GM19023 (cell line): ENCODE measurements around the gene C12orf57.

Experiments used
- ATAC-seq: cut with Tn5 transposase; IDR thresholded peaks from one replicate; pipeline ENCODE4 v1.9.1; 2021; ENCODE audit warnings: mild to moderate bottlenecking, moderate library complexity; ENCODE audit not compliant: unreplicated experiment

Gene C12orf57

DNA sequence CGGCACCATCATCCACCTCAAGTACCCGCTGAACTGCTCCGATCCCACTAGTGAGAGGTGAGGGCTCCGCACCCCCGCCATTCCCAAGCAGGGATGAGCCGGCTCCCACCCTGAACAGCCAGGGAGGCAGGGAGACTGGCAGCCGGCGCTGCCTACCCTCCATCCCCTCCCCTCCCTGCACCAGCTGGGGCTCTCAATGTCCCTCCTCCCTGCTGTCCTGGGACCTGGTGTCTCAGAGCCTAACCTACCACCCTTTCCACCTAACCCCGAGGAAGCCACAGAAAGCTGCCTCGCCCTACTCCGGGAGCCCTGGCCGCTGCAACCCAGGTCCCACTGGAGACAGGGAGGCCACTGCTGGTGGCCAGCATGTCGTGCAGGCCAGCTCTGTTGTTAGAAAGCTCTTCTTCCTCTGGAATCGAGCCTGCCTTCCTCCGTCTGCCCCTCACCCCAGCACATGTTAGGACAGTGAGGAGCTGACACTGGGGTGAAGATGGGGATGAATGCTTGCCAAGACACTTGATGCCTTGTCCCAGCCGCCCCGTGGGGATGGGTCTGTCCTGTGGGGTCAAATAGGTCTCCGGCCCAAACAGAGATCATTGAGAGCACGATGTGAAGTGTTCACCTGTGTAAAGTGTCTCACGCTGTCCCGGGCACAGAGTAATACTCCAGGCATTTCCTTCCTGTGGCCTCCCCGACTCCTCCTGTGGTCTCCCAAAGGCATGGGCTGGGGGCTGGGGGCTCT, 8.5 kb downstream of the C12orf57 start:
- no peak for ATAC-seq

DNA sequence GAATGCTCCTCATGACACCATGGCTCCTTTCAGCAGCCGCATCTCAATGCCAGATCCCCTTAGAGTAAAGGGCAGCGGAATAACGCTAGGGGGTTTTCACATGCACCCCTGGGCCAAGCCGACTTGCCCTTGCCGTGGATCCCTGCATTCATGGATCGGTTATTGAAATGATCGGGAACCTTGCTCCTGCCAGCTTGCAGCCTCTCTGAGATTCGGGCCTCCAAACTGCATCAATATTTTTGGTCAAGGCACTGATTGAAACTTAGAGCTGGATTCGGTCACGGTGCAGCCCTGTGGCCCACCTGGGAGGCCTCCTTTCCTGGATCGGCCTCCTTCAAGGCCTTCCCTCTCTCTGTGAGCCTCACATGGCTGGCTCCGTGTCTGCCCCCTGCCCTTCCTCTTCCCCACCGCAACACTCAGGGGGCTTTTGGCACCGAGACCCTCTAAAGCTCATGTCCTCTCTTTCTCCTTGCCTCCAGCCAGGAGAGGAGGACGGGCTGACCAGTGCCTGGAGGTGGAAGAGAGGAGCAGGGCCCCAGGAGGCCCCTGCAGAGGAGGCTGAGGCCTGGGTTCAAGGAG, 9.1 kb downstream of the C12orf57 start:
- ATAC-seq: no peak

- peak; percentile 49 for ATAC-seq
Measured at GRCh38 chr12:6953442-6954315, 9.9 kb downstream of the C12orf57 start.

DNA sequence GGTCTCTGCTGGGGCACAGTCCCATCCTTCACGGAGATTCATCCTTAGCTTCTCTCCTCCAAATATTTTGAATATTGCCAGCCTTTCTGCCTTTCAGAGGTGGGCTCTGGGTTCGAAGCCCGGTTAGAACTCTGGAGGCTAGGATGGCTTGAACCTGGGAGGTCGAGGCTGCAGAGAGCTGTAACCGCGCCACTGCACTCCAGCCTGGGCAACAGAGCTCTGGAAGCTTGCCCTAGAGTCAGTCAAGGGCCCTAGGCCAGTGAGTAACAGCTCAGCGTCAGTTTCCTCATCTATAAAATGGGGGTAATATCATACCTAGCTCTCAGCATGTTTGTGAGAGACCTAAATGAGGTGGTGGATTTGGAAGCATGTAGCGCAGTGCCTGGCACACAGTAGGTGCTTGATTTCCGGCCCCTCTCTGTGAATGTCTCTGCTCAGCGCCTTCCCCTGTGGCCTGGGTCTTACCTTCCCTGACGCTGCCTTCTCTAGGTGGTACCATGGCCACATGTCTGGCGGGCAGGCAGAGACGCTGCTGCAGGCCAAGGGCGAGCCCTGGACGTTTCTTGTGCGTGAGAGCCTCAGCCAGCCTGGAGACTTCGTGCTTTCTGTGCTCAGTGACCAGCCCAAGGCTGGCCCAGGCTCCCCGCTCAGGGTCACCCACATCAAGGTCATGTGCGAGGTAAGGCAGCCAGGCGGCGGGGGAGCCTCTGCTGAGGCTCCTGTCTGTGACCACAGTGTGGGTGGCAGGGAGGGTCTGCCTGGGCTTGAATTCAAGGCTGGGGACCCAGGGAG, 10.7 kb downstream of the C12orf57 start:
- no peak for ATAC-seq

GRCh38 chr12:6955108-6956020, 11.5 kb downstream of the C12orf57 start:
- ATAC-seq: no peak

- ATAC-seq: no peak
Measured at GRCh38 chr12:6956021-6956727, 12.4 kb downstream of the C12orf57 start.

DNA sequence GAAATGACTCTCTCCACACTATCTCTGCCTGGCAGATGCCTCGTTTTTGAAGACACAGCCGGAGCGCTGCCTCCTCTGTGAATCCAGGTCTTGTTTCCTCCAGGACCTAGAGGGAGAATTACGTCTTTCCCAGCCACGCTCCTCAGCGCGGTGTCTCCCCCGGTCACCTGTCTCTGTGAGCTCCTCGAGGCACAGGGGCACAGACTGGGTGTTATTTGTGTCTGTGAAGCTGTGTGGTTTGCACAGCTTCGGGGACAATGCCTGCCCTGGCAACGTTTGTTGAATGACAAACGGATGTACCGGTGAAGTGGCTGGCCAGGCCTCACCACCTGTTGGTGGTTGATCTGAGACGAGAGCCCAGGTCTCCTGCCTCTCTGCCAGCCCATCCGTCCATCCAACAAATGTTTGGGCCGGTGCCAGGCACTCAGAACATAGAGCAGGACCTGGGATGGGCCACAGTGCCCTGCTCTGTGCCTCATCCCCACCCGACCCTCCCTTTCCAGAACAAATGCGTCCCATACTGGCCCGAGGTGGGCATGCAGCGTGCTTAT, 13.4 kb downstream of the C12orf57 start:
- no peak for ATAC-seq

GRCh38 chr12:6957741-6958608, 14.2 kb downstream of the C12orf57 start:
- no peak for ATAC-seq

DNA sequence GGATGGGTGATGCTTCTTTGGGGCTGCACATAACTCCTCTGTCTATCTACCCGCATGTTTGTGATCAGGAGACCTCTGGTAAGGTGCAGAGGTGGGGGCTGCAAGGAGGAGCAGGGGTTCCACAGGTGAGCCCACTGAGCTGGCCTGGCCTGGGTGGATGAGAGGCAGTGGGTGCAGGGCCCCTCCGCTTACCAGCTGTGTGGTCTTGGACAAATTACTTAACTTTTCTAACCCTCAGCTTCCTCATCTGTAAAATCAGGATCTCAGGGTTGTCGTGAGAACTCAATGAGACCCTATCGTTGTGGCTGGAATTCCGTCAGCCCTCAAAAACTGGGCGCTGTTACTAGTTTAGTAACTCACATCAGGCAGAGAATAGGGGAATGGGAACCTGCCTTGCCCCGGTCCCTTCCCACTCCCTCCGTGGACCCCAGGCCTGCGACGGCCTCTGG, 14.8 kb downstream of the C12orf57 start:
- no peak for ATAC-seq

GRCh38 chr12:6959058-6959804, 15.4 kb downstream of the C12orf57 start:
- ATAC-seq: peak; percentile 46

DNA sequence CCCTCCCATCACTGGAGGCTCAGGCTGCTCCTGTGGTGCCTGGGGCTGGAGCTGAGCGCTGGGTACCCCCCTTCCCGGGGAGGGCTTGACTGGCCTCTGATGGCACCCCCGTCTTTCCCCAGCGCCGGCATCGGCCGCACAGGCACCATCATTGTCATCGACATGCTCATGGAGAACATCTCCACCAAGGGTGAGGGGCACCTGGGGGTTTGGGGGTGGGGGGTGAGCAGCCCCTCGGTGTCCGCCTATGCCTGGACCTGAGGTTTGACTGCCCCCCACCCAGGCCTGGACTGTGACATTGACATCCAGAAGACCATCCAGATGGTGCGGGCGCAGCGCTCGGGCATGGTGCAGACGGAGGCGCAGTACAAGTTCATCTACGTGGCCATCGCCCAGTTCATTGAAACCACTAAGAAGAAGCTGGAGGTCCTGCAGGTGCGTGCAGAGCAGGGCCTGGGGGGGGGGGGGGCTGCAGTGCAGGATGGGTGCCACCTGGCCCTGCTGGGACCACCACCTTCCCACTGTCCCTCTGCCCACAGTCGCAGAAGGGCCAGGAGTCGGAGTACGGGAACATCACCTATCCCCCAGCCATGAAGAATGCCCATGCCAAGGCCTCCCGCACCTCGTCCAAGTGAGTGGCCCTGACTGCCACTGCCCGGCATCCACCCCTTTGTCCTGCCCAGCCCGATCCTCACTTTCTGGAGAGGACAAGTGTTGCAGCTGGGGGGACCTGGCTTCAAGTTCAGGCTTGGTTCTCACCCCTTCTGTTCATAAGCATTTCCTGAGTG, 16.2 kb downstream of the C12orf57 start:
- no peak for ATAC-seq

GRCh38 chr12:6960593-6961277, 16.9 kb downstream of the C12orf57 start:
- no peak for ATAC-seq

DNA sequence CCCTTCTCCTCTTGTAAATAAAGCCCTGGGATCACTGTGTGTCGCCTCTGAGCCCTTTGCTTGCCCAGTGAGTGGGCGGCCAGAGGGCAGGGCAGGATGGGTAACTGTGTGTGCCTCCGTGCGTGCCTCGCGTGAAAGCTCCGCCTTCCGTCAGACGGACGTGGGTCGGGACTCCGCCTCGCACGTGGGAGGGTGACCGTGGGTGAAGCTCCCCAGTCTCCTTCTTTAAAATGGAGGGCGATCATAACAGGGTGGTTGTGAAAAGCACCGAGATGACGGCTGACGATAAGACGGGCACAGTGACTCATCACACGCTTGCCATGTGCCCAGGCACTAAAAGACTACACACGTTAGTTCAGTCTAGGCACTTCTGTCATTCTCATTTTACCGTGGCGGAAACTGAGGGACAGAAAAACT, 17.5 kb downstream of the C12orf57 start:
- no peak for ATAC-seq

DNA sequence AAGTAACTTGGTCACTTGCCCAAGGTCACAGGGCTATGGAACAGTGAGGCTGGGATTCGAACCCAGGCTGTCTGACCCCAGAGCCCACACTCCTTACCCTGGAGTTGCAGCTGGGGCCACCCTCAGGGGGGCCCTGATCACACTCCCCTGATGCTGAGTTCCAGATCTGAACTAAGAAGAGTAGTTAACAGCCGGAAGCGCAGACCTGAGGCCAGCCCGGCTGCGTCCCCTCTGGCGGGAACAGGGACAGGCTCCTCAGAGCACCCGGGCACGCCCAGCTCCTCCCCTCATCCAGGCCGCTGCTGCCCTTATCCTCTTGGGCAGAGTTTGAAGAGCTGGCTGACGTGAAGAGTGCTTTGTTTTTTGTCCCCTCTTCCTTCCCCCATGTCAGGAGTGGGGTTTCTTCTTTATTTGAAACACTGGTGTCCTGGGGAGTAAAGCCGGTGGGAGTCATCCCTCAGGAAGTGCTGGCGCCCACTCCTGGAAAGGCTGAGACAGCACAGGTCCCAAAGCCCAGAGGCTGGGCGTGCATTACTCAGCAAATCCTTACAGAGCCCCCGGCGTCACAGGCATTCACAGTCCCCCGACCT, 18.0 kb downstream of the C12orf57 start:
- no peak for ATAC-seq

DNA sequence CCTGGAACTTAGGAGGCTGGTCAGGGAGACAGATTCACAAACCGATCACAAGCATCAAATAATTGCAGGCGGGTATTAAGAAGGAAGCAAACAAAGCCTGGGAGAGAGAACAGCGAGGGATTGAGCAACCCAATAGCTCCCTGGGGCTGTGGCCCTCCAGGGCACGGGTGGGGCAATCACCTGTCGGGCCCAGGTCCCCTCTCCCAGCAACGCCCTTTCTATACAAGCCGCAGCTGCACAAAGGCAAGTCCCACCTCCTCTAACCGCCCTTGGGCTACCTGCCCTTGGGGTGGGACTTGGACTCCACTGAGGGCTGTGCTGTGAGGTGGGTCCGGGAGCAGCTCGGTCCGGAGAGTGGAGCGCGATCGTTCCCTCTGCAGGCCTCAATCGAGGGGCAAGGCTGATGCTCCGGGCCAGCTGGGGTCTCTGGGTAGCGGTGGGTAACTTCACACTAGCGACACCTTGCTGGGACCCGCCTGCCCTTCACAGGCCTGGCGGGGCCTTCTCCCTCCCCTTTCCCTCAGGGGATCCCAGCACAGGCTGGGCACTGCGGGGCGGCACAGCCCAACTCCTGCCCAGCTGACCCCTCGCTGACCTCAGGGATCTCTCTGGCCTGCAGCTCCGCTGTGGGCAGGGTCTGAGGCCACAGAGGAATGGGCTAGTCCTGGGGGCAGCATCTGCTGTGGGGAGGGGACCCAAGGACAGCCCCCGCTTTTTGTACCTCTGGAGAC, 18.6 kb downstream of the C12orf57 start:
- ATAC-seq: no peak
